Measurements from ENCODE around the gene EXOC6B. TPM values are rescaled to one million over a fixed set of nuclear protein-coding genes. Genes with fewer than 3 reads are reported as not detected.
"Not testable (repeated sequence)": the region's sequence is repeated elsewhere in the genome, so short reads cannot be mapped to it uniquely, and the experiment has no call there.

Gene EXOC6B
- total and polyA plus RNA-seq, 8 donors: 3.4 to 57.2 (median 27.1) TPM

DNA sequence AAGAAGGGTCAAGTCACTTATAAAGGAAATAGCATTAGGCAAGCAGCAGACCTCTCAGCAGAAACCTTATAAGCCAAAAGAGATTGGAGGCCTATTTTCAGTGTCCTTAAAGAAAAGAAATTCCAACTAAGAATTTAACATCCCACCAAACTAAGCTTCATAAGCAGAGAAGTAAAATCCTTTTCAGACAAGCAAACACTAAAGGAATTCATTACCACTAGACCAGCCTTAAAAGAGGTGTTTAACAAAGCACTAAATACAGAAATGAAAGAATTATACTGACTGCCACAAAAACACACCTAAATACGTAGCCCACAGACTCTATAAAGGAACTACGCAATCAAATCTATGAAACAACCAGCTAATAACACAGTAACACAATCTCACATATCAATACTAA lies 160.4 kb downstream of the EXOC6B start:
- intact Hi-C loops (cut with DNase I; ENCODE audit: low total_unique reads): no loop called here
- Histone ChIP-seq H3K9me3 (peaks cover 0 to 31% (median 15%) of the 10 kb centered on the region in 4 donors), H3K4me1 (no peaks in the 10 kb centered on the region), H3K4me3 (no peak overlapping the region), H3K27me3 (no peaks in the 10 kb centered on the region), H3K27ac (no peak overlapping the region), H3K36me3 (no peaks in the 10 kb centered on the region)
- no peak for DNase-seq
- TF ChIP-seq EP300 (IDR thresholded peaks at IDR 0.05) (no peak), POLR2AphosphoS5 (IDR thresholded peaks at IDR 0.05) (no peak), POLR2A (IDR thresholded peaks at IDR 0.05) (no peak)
- TF ChIP-seq, protein P1, sequence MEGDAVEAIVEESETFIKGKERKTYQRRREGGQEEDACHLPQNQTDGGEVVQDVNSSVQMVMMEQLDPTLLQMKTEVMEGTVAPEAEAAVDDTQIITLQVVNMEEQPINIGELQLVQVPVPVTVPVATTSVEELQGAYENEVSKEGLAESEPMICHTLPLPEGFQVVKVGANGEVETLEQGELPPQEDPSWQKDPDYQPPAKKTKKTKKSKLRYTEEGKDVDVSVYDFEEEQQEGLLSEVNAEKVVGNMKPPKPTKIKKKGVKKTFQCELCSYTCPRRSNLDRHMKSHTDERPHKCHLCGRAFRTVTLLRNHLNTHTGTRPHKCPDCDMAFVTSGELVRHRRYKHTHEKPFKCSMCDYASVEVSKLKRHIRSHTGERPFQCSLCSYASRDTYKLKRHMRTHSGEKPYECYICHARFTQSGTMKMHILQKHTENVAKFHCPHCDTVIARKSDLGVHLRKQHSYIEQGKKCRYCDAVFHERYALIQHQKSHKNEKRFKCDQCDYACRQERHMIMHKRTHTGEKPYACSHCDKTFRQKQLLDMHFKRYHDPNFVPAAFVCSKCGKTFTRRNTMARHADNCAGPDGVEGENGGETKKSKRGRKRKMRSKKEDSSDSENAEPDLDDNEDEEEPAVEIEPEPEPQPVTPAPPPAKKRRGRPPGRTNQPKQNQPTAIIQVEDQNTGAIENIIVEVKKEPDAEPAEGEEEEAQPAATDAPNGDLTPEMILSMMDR (IDR thresholded peaks at IDR 0.05): no peak
- 94 to 100% (median 97%) methylated on average over 2 of the region's 2 CpGs for WGBS, 5 donors

DNA sequence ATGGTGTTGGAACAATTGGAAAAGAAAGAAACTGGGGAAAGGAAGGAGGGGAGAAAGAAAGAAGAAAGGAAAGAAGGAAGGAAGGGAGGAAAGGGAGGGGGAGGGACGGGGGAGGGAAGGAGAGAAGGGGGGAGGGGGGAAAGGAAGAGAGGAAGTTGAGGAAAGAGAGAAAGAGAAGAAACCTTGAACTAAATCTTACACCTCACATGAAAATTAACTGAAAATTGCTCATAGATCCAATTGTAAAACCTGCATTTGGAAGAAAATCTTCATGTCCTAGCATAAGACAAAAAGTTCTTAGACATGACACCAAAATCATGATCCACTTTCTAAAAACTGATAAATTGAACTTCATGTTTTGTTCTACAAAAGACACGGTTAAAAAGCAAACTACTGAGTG lies 163.8 kb downstream of the EXOC6B start:
- H3K4me1 ChIP-seq: no peaks in the 10 kb centered on the region
- no peaks in the 10 kb centered on the region for H3K27me3 ChIP-seq
- H3K36me3 ChIP-seq: no peaks in the 10 kb centered on the region
- H3K27ac ChIP-seq: no peak overlapping the region
- DNase-seq: no peak
- intact Hi-C loops (cut with DNase I; ENCODE audit: low total_unique reads): no loop called here
- peaks cover 0 to 23% (median 13%) of the 10 kb centered on the region in 4 donors for H3K9me3 ChIP-seq
- H3K4me3 ChIP-seq: no peak overlapping the region
- WGBS, 5 donors: 67 to 83% (median 74%) methylated on average over 2 of the region's 2 CpGs
- TF ChIP-seq, protein P1 (IDR thresholded peaks at IDR 0.05): no peak
- TF ChIP-seq POLR2AphosphoS5 (IDR thresholded peaks at IDR 0.05) (no peak), POLR2A (IDR thresholded peaks at IDR 0.05) (no peak), EP300 (IDR thresholded peaks at IDR 0.05) (no peak)

DNA sequence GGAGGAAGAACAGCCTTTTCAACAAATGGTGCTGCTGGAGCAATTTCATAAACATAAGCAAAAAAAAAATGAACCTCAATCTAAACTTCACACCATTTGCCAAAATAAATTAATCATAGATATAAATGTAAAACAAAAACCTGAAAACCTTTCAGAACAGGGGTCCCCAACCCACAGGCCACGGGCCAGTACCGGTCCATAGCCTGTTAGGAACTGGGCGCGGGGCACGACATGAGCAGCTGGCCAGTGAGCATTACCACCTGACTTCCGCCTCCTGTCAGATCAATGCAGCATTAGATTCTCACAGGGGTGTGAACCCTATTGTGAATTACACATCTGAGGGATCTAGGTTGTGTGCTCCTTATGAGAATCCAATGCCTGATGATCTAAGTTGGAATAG lies 176.0 kb downstream of the EXOC6B start:
- H3K4me1 ChIP-seq: no peaks in the 10 kb centered on the region
- H3K9me3 ChIP-seq: peaks cover 0 to 7% (median under 1%) of the 10 kb centered on the region in 4 donors
- H3K36me3 ChIP-seq: no peaks in the 10 kb centered on the region
- H3K27ac ChIP-seq: no peak overlapping the region
- 95 to 99% (median 96%) methylated on average over 6 of the region's 6 CpGs for WGBS, 5 donors
- no peak for DNase-seq
- intact Hi-C loops (cut with DNase I; ENCODE audit: low total_unique reads): no loop called here
- TF ChIP-seq EP300 (IDR thresholded peaks at IDR 0.05) (no peak), POLR2A (IDR thresholded peaks at IDR 0.05) (no peak), POLR2AphosphoS5 (IDR thresholded peaks at IDR 0.05) (no peak)
- TF ChIP-seq, protein P1 (IDR thresholded peaks at IDR 0.05): no peak
- no peak overlapping the region for H3K4me3 ChIP-seq
- H3K27me3 ChIP-seq: no peaks in the 10 kb centered on the region

DNA sequence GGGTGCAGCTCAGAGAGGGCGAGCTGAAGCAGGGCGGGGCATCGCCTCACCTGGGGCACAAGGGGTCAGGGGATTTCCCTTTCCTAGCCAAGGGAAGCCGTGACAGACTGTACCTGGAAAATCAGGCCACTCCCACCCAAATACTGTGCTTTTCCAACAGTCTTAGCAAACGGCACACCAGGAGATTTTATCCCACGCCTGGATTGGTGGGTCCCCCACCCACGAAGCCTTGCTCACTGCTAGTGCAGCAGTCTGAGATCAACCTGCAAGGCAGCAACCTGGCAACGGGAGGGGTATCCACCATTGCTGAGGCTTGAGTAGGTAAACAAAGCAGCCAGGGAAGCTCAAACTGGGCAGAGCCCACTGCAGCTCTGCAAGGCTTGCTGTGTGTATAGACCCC lies 184.6 kb downstream of the EXOC6B start:
- peaks cover 0 to 14% (median 3%) of the 10 kb centered on the region in 4 donors for H3K9me3 ChIP-seq
- intact Hi-C loops (cut with DNase I; ENCODE audit: low total_unique reads); H3K27me3 ChIP-seq; H3K4me3 ChIP-seq; DNase-seq; H3K36me3 ChIP-seq; H3K27ac ChIP-seq; H3K4me1 ChIP-seq: not testable (repeated sequence)
- 93 to 96% (median 94%) methylated on average over 8 of the region's 8 CpGs for WGBS, 5 donors

DNA sequence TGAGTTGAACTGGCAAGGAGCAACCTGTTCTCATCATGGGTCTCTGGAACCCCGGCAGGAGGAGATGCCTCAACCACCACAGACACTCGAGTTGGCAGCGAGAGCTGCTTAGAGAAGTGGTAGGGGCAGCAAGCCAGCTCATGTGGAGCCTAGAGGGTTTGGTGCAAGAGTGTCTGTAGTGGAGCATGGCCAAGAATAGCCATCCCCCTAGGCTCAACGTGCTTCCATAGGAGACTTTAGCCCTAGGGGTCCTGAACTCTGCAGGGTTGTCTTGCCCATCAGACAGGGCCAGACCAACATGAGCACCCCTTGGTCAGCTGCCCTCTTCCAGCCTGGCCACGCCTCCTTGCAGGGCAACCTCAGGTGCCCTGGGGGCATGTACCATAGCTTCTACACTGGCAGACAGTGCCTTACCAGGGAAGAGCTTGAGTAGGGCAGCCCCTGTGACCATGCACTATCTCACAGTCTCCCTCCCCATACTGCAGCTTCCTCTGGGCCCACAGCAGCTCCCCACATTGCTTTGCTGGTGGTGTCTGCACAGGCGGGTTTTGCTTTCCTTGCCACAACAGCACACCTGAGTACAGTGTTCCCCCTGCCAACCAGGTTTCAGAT lies 187.1 kb downstream of the EXOC6B start:
- no peaks in the 10 kb centered on the region for H3K36me3 ChIP-seq
- H3K4me3 ChIP-seq: no peak overlapping the region
- no peaks in the 10 kb centered on the region for H3K9me3 ChIP-seq
- 86 to 94% (median 90%) methylated on average over 5 to 6 of the region's 6 CpGs for WGBS, 5 donors
- DNase-seq: no peak
- peaks cover 0 to 7% (median 0%) of the 10 kb centered on the region in 4 donors for H3K4me1 ChIP-seq
- intact Hi-C loops (cut with DNase I; ENCODE audit: low total_unique reads): no loop called here
- no peak for TF ChIP-seq POLR2AphosphoS5 (IDR thresholded peaks at IDR 0.05)
- TF ChIP-seq POLR2A (IDR thresholded peaks at IDR 0.05): no peak
- TF ChIP-seq, protein P1 (IDR thresholded peaks at IDR 0.05): no peak
- TF ChIP-seq EP300 (IDR thresholded peaks at IDR 0.05): no peak
- no peaks in the 10 kb centered on the region for H3K27me3 ChIP-seq
- H3K27ac ChIP-seq: no peak overlapping the region

Measured in stomach (tissue), 9 donors.